H9 (cell line): ENCODE results near the gene EEF1A2. TPM values are rescaled to one million over a fixed set of nuclear protein-coding genes. Genes with fewer than 3 reads are reported as not detected.

Experiments used
- DNase-seq: peaks from one replicate; pipeline ENCODE4 v3.0.0-alpha.2; 2017
- H2AFZ ChIP-seq: one replicate; pipeline ENCODE4 v1.6.1; 2013; ENCODE audit warnings: mild to moderate bottlenecking, low read length, control low read depth, moderate library complexity
- H2AK5ac ChIP-seq: 2 replicates; pipeline ENCODE4 v1.6.1; 2013; ENCODE audit warnings: low read length, control low read depth, mixed read lengths; ENCODE audit not compliant: insufficient read length
- H2BK120ac ChIP-seq: one replicate; pipeline ENCODE4 v1.6.1; 2013; ENCODE audit warnings: low read depth, mild to moderate bottlenecking, low read length, control low read depth, inconsistent platforms; ENCODE audit not compliant: poor library complexity, severe bottlenecking
- H2BK12ac ChIP-seq: 2 replicates; pipeline ENCODE4 v1.6.1; 2013; ENCODE audit warnings: low read length, control low read depth, mixed read lengths, low read depth; ENCODE audit not compliant: insufficient read length
- H2BK15ac ChIP-seq: 2 replicates; pipeline ENCODE4 v1.6.1; 2013; ENCODE audit warnings: low read depth, low read length, control low read depth
- H2BK20ac ChIP-seq: one replicate; pipeline ENCODE4 v1.6.1; 2013; ENCODE audit warnings: low read depth, mild to moderate bottlenecking, low read length, control low read depth, inconsistent platforms; ENCODE audit not compliant: poor library complexity, severe bottlenecking
- H2BK5ac ChIP-seq: 2 replicates; pipeline ENCODE4 v1.6.1; 2013; ENCODE audit warnings: low read length, control low read depth, mixed read lengths; ENCODE audit not compliant: insufficient read length
- H3K14ac ChIP-seq: 2 replicates; pipeline ENCODE4 v1.6.1; 2013; ENCODE audit warnings: low read length, control low read depth; ENCODE audit not compliant: insufficient read depth
- H3K18ac ChIP-seq: 2 replicates; pipeline ENCODE4 v1.6.1; 2013; ENCODE audit warnings: low read depth, mild to moderate bottlenecking, mixed read lengths, low read length, control low read depth; ENCODE audit not compliant: insufficient read length
- H3K23ac ChIP-seq: 2 replicates; pipeline ENCODE4 v1.6.1; 2013; ENCODE audit warnings: low read length, control low read depth, mixed read lengths, low read depth; ENCODE audit not compliant: insufficient read length
- H3K23me2 ChIP-seq: 2 replicates; pipeline ENCODE4 v1.6.1; 2013; ENCODE audit warnings: low read depth, mild to moderate bottlenecking, mixed read lengths, low read length, control low read depth; ENCODE audit not compliant: insufficient read length, poor library complexity, severe bottlenecking
- H3K27ac ChIP-seq: 2 replicates; pipeline ENCODE4 v1.5.1; 2013; ENCODE audit warnings: low read length, control low read depth, mixed read lengths, low read depth; ENCODE audit not compliant: insufficient read length
- H3K27me3 ChIP-seq: 2 replicates; pipeline ENCODE4 v1.6.1; 2013; ENCODE audit warnings: low read length, control low read depth, inconsistent platforms; ENCODE audit not compliant: insufficient read depth
- H3K4ac ChIP-seq: 2 replicates; pipeline ENCODE4 v1.6.1; 2013; ENCODE audit warnings: low read depth, mild to moderate bottlenecking, control low read depth, inconsistent platforms, low read length, moderate library complexity
- H3K4me1 ChIP-seq: 2 replicates; pipeline ENCODE4 v1.6.1; 2013; ENCODE audit warnings: low read length, control low read depth, inconsistent platforms; ENCODE audit not compliant: insufficient read depth
- H3K4me2 ChIP-seq: 2 replicates; pipeline ENCODE4 v1.6.1; 2013; ENCODE audit warnings: low read length, control low read depth, mixed read lengths; ENCODE audit not compliant: insufficient read length, insufficient read depth
- H3K56ac ChIP-seq: 2 replicates; pipeline ENCODE4 v1.6.1; 2013; ENCODE audit warnings: low read depth, mild to moderate bottlenecking, mixed read lengths, low read length, control low read depth; ENCODE audit not compliant: insufficient read length
- H3K79me1 ChIP-seq: 2 replicates; pipeline ENCODE4 v1.6.1; 2013; ENCODE audit warnings: low read depth, mild to moderate bottlenecking, moderate library complexity, low read length, control low read depth, inconsistent platforms; ENCODE audit not compliant: insufficient read depth, poor library complexity, severe bottlenecking
- H3K79me2 ChIP-seq: 2 replicates; pipeline ENCODE4 v1.6.1; 2013; ENCODE audit warnings: low read length, control low read depth, inconsistent platforms; ENCODE audit not compliant: insufficient read depth
- H3K9ac ChIP-seq: 2 replicates; pipeline ENCODE4 v1.6.1; 2013; ENCODE audit warnings: low read length, control low read depth, mixed read lengths; ENCODE audit not compliant: insufficient read length; ENCODE audit errors: extremely low read depth
- H3K9me3 ChIP-seq: one replicate; pipeline ENCODE4 v1.6.1; 2013; ENCODE audit warnings: low read depth, low read length, inconsistent platforms; ENCODE audit not compliant: control insufficient read depth
- H3T11ph ChIP-seq: one replicate; pipeline ENCODE4 v1.6.1; 2013; ENCODE audit warnings: mild to moderate bottlenecking, low read length, control low read depth, inconsistent platforms
- H4K20me1 ChIP-seq: one replicate; pipeline ENCODE4 v1.6.1; 2013; ENCODE audit not compliant: control insufficient read depth, insufficient read length, insufficient read depth
- H4K5ac ChIP-seq: 2 replicates; pipeline ENCODE4 v1.6.1; 2013; ENCODE audit warnings: low read depth, mild to moderate bottlenecking, mixed read lengths, low read length, control low read depth; ENCODE audit not compliant: insufficient read length
- H4K8ac ChIP-seq: replicated peaks from 2 replicates; pipeline ENCODE4 v1.6.1; 2013; ENCODE audit warnings: low read length, control low read depth, mixed read lengths, low read depth; ENCODE audit not compliant: insufficient read length
- H4K91ac ChIP-seq: 2 replicates; pipeline ENCODE4 v1.6.1; 2013; ENCODE audit warnings: low read depth, mild to moderate bottlenecking, moderate library complexity, mixed read lengths, low read length, control low read depth; ENCODE audit not compliant: insufficient read length
- H3K27ac Mint-ChIP-seq, 3 experiments: 2 replicates in 2 of 3; 3 replicates in 1 of 3; pipeline ENCODE4 v1.8.0; 2020 to 2021; ENCODE audit warnings: mixed read lengths in 3 of 3, mild to moderate bottlenecking in 1 of 3, moderate library complexity in 1 of 3
- H3K27me3 Mint-ChIP-seq: 2 replicates; pipeline ENCODE4 v1.8.0; 2021; ENCODE audit warnings: low read depth, mild to moderate bottlenecking, moderate library complexity, mixed read lengths
- H3K36me3 Mint-ChIP-seq, 3 experiments: 2 replicates in 2 of 3; 3 replicates in 1 of 3; pipeline ENCODE4 v1.8.0; 2020 to 2021; ENCODE audit warnings: low read depth in 3 of 3, mixed read lengths in 3 of 3; ENCODE audit not compliant: insufficient read depth in 1 of 3
- H3K4me1 Mint-ChIP-seq, 2 experiments: 2 replicates each; pipeline ENCODE4 v1.8.0; 2020; ENCODE audit warnings: mixed read lengths in 2 of 2
- H3K4me3 Mint-ChIP-seq, 2 experiments: 2 replicates in 1 of 2; 3 replicates in 1 of 2; pipeline ENCODE4 v1.8.0; 2020 to 2021; ENCODE audit warnings: mild to moderate bottlenecking in 2 of 2, mixed read lengths in 2 of 2, moderate library complexity in 1 of 2
- H3K9me3 Mint-ChIP-seq, 2 experiments: 2 replicates in 1 of 2; 3 replicates in 1 of 2; pipeline ENCODE4 v1.8.0; 2020; ENCODE audit warnings: mild to moderate bottlenecking in 2 of 2, mixed read lengths in 2 of 2, moderate library complexity in 1 of 2
- WGBS: extraction: QIAGEN DNeasy Blood & Tissue Kit; methylation state at CpG from one replicate; pipeline ENCODE4 v1.1.7; 2013; ENCODE audit warnings: missing lambda C conversion rate, low lambda C conversion rate, mixed read lengths; ENCODE audit not compliant: insufficient read length; ENCODE audit errors: extremely low coverage; 5-methylcytosine and 5-hydroxymethylcytosine counted together
- total RNA-seq: library from RNA; stranded (reverse); gene quantifications from 2 replicates; pipeline ENCODE4 v1.2.1, GENCODE V29; 2021
- TF ChIP-seq, protein P1 (sequence below): fragments of 200-600 bp; sonication (generic); conservative IDR thresholded peaks from 3 replicates; pipeline ENCODE4 v1.8.0; 2021; ENCODE audit warnings: antibody characterized with exemption, mild to moderate bottlenecking

EEF1A2 gene
- total RNA-seq, 1 experiment from 2014 or later, result 27.4 TPM

DNA sequence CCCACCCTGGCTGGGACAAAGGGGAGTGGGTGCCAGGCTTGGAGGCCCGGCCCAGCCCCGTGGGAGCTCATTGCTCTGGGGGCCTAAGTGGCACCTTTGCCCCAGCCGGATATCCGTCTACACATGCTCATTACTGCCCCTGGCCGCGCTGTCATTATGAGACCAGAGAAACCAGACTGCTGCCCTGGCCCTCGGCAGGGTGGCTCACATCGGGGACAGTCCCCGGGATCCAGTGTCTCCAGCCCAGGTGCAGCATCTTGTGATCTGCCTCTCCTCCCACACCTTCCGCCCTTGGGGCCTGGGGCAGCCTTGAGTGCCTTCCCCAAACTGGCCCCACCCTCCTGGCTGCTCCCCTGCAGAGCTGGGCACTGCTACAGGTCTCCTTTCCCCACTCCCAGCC lies 43.8 kb upstream of the EEF1A2 start:
- Histone ChIP-seq H4K8ac (no peak overlapping the region), H2BK20ac (no peak overlapping the region), H3K14ac (no peak overlapping the region), H3K4me1 (no peaks in the 10 kb centered on the region), H4K5ac (no peak overlapping the region), H3K79me1 (no peaks in the 10 kb centered on the region), H3K9me3 (no peaks in the 10 kb centered on the region), H3K4me2 (no peak overlapping the region), H3K56ac (no peak overlapping the region), H3K23ac (no peak overlapping the region), H2BK15ac (no peak overlapping the region), H3K23me2 (no peaks in the 10 kb centered on the region), H3T11ph (no peak overlapping the region), H3K4ac (no peak overlapping the region), H2AFZ (no peak overlapping the region), H3K9ac (no peak overlapping the region), H2BK5ac (no peak overlapping the region), H3K79me2 (no peaks in the 10 kb centered on the region), H4K20me1 (no peaks in the 10 kb centered on the region), H2AK5ac (no peak overlapping the region), H2BK12ac (no peak overlapping the region), H3K18ac (no peak overlapping the region), H3K27ac (no peak overlapping the region), H3K27me3 (no peaks in the 10 kb centered on the region), H4K91ac (no peak overlapping the region), H2BK120ac (no peak overlapping the region)
- peaks cover 5 to 9% of the 10 kb centered on the region in 2 experiments for H3K4me1 Mint-ChIP-seq
- H3K36me3 Mint-ChIP-seq, result no peaks in the 10 kb centered on the region
- no peak overlapping the region for H3K27ac Mint-ChIP-seq
- no CpG with 5 or more reads among the region's 10 CpGs for WGBS
- H3K4me3 Mint-ChIP-seq, result no peak overlapping the region
- TF ChIP-seq, protein P1, sequence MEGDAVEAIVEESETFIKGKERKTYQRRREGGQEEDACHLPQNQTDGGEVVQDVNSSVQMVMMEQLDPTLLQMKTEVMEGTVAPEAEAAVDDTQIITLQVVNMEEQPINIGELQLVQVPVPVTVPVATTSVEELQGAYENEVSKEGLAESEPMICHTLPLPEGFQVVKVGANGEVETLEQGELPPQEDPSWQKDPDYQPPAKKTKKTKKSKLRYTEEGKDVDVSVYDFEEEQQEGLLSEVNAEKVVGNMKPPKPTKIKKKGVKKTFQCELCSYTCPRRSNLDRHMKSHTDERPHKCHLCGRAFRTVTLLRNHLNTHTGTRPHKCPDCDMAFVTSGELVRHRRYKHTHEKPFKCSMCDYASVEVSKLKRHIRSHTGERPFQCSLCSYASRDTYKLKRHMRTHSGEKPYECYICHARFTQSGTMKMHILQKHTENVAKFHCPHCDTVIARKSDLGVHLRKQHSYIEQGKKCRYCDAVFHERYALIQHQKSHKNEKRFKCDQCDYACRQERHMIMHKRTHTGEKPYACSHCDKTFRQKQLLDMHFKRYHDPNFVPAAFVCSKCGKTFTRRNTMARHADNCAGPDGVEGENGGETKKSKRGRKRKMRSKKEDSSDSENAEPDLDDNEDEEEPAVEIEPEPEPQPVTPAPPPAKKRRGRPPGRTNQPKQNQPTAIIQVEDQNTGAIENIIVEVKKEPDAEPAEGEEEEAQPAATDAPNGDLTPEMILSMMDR, result no peak
- H3K27me3 Mint-ChIP-seq, result no peaks in the 10 kb centered on the region
- DNase-seq, result no peak
- H3K9me3 Mint-ChIP-seq, result no peaks in the 10 kb centered on the region
